Stomach (tissue), 4 donors: ENCODE results near the gene HS6ST3.

Experiments
- CTCF ChIP-seq, 7 experiments: fragments of 450-650 bp in 4 of 7; fragments of 200-600 bp in 3 of 7; sonication (generic) in 3 of 7; IDR thresholded peaks; one replicate each; pipeline ENCODE4 v1.5.1; 2016 to 2019; ENCODE audit warnings: antibody characterized with exemption in 7 of 7, control low read depth in 2 of 7, mild to moderate bottlenecking in 1 of 7
- POLR2A ChIP-seq, 4 donors: fragments of 450-650 bp; IDR thresholded peaks; one replicate each; pipeline ENCODE4 v1.6.1; 2016; ENCODE audit warnings: antibody characterized with exemption in 4 of 4, control low read depth in 2 of 4, mild to moderate bottlenecking in 1 of 4, moderate library complexity in 1 of 4
- POLR2AphosphoS5 ChIP-seq, 3 donors: sonication (generic); formaldehyde crosslinking; IDR thresholded peaks; one replicate each; pipeline ENCODE4 v1.6.1; 2016; ENCODE audit warnings: antibody characterized with exemption in 3 of 3

GRCh38 chr13:96460609-96461008, 370.7 kb downstream of the HS6ST3 start:
- no peak for TF ChIP-seq POLR2A (IDR thresholded peaks at IDR 0.05)
- no peak for TF ChIP-seq CTCF (IDR thresholded peaks at IDR 0.05)
- TF ChIP-seq POLR2AphosphoS5 (IDR thresholded peaks at IDR 0.05) = no peak
